ENCODE measurements around the gene PRM2.

The PRM2 gene

DNA sequence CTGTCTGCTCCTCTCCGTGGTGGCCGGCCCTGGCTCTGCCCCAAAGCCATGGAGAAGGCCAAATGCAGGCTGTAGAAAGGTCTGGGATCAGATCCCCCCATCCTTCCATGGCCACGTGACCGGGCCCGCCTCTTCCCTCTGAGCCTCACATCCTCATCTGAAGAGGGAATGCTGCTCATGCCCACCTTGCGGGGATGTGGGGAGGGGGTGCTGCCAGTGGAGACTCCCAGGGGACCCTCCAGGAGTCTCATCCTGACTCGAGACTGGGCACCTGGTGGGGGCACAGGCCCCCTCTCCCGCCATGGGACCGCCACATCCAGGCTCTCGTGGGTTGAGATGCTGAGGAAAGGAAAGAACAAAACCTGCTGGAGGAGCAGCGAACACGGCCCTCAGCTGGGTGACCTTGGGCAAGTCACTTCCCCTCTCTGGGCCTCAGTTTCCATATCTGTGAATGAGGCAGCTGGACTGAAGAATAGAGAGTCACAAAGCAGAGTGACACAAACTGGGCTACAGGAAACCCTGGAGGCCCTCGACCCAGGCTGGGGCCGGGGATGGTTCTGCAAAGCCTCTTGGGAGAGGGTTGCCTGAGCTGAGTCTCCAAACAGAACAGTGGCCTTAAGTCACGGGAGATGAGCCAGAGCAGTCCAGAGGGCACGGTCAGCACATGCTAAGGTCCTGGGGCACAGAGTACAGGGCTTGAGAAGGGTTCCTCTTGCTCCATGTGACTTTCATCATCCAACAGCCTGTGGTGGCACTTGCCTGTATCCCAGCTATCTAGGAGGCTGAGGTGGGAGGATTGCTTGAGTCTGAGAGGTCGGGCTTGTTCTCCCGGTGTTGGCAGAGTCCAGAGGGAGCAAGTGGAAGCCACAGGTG, 50.4 kb downstream of the PRM2 start:
- H3K9me3 ChIP-seq (ENCODE audit: control insufficient read depth, low read length): no peaks in the 10 kb centered on the region
- H3K4me3 ChIP-seq (ENCODE audit: low read depth, low read length): no peak overlapping the region
- no peak overlapping the region for H3K9ac ChIP-seq
- no peaks in the 10 kb centered on the region for H3K4me1 ChIP-seq
- H2AFZ ChIP-seq: no peak overlapping the region
- H3K27me3 ChIP-seq (ENCODE audit: control insufficient read depth, insufficient read depth, low read length): no peaks in the 10 kb centered on the region
- no peaks in the 10 kb centered on the region for H3K36me3 ChIP-seq (ENCODE audit: control insufficient read depth, insufficient read depth, low read length)
- no peaks in the 10 kb centered on the region for H3K79me2 ChIP-seq
- no peak overlapping the region for H3K4me2 ChIP-seq (ENCODE audit: low read length)
- TF ChIP-seq, protein P1, sequence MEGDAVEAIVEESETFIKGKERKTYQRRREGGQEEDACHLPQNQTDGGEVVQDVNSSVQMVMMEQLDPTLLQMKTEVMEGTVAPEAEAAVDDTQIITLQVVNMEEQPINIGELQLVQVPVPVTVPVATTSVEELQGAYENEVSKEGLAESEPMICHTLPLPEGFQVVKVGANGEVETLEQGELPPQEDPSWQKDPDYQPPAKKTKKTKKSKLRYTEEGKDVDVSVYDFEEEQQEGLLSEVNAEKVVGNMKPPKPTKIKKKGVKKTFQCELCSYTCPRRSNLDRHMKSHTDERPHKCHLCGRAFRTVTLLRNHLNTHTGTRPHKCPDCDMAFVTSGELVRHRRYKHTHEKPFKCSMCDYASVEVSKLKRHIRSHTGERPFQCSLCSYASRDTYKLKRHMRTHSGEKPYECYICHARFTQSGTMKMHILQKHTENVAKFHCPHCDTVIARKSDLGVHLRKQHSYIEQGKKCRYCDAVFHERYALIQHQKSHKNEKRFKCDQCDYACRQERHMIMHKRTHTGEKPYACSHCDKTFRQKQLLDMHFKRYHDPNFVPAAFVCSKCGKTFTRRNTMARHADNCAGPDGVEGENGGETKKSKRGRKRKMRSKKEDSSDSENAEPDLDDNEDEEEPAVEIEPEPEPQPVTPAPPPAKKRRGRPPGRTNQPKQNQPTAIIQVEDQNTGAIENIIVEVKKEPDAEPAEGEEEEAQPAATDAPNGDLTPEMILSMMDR (IDR thresholded peaks at IDR 0.05): no peak
- no peak overlapping the region for H3K27ac ChIP-seq
